Hematopoietic multipotent progenitor cell (in vitro differentiated cells): ENCODE results near the gene ZNF746. TPM values are rescaled to one million over a fixed set of nuclear protein-coding genes. Genes with fewer than 3 reads are reported as not detected.

Source experiments
- DNase-seq, 3 donors: peaks; one replicate each; pipeline ENCODE4 v3.0.0-alpha.2; 2011 to 2015; ENCODE audit warnings: low read depth in 2 of 3, low spot score in 2 of 3
- total RNA-seq: library from RNA; depleted of rRNA; stranded (reverse); fragments of >200 nt; gene quantifications from one replicate; pipeline ENCODE4 v1.2.3, GENCODE V29; 2012

Gene ZNF746
- total RNA-seq, 1 donor: 36.1 TPM

GRCh38 chr7:149493366-149493765 lies 4.2 kb downstream of the ZNF746 start:
- DNase-seq: no peak

GRCh38 chr7:149490083-149490760 lies 7.4 kb downstream of the ZNF746 start:
- DNase-seq: no peak

- DNase-seq: no peak
Measured at GRCh38 chr7:149489391-149490024, 8.1 kb downstream of the ZNF746 start.

GRCh38 chr7:149479568-149479967 lies 18.0 kb downstream of the ZNF746 start:
- DNase-seq: no peak

- DNase-seq: no peak
Measured at GRCh38 chr7:149478754-149479153, 18.9 kb downstream of the ZNF746 start.

GRCh38 chr7:149477494-149478443 lies 19.8 kb downstream of the ZNF746 start:
- no peak for DNase-seq

GRCh38 chr7:149476791-149477190 lies 20.8 kb downstream of the ZNF746 start:
- DNase-seq: no peak

GRCh38 chr7:149475121-149476045 lies 22.2 kb downstream of the ZNF746 start:
- no peak for DNase-seq

GRCh38 chr7:149474309-149475120 lies 23.1 kb downstream of the ZNF746 start:
- DNase-seq: no peak

GRCh38 chr7:149473251-149473650 lies 24.4 kb downstream of the ZNF746 start:
- no peak for DNase-seq

GRCh38 chr7:149471289-149471953 lies 26.2 kb downstream of the ZNF746 start:
- no peak for DNase-seq

- DNase-seq: no peak
Measured at GRCh38 chr7:149469806-149470205, 27.8 kb downstream of the ZNF746 start.

GRCh38 chr7:149468208-149468607 lies 29.4 kb downstream of the ZNF746 start:
- DNase-seq: no peak

- no peak for DNase-seq
Measured at GRCh38 chr7:149467321-149467859, 30.2 kb downstream of the ZNF746 start.

- no peak for DNase-seq
Measured at GRCh38 chr7:149466364-149466763, 31.2 kb downstream of the ZNF746 start.

GRCh38 chr7:149463500-149464161 lies 34.0 kb downstream of the ZNF746 start:
- DNase-seq: no peak

GRCh38 chr7:149462101-149462520 lies 35.5 kb downstream of the ZNF746 start:
- no peak for DNase-seq
